Measurements from ENCODE around the gene SNX9.

Gene SNX9

GRCh38 chr6:157983406-157984119 lies 160.5 kb downstream of the SNX9 start:
- Histone ChIP-seq H4K8ac (ENCODE audit: low read depth, low read length) (no peak overlapping the region), H3K4me1 (ENCODE audit: control insufficient read depth in 2 of 2, insufficient read depth in 1 of 2, low read depth in 1 of 2, low read length in 2 of 2) (peaks cover 4 to 12% of the 10 kb centered on the region in 2 donors), H2BK15ac (ENCODE audit: low read length) (no peak overlapping the region), H2BK12ac (ENCODE audit: low read length) (no peak overlapping the region), H2AFZ (ENCODE audit: low read length) (no peak overlapping the region), H2BK120ac (ENCODE audit: low read depth, low read length) (no peak overlapping the region), H3K23ac (ENCODE audit: low read depth, low read length, poor library complexity) (no peak overlapping the region), H3K4me3 (ENCODE audit: low read length in 2 of 2) (no peak overlapping the region), H3K27me3 (ENCODE audit: control insufficient read depth in 3 of 3, insufficient read depth in 3 of 3, low read depth in 1 of 3, low read length in 3 of 3) (peaks cover 0 to 6% (median 3%) of the 10 kb centered on the region in 3 experiments), H3K79me1 (ENCODE audit: low read depth, low read length) (no peaks in the 10 kb centered on the region), H2AK5ac (ENCODE audit: low read depth, low read length) (no peak overlapping the region), H3K9ac (ENCODE audit: low read depth, low read length, poor library complexity) (no peak overlapping the region), H3K4ac (ENCODE audit: low read length) (no peak overlapping the region), H3K27ac (replicated peaks; ENCODE audit: low read length) (no peak overlapping the region), H3K9me3 (replicated peaks in 1 of 2; ENCODE audit: control insufficient read depth in 2 of 2, insufficient read depth in 1 of 2, low read depth in 1 of 2, low read length in 2 of 2) (peaks cover 0 to under 1% of the 10 kb centered on the region in 2 donors), H3K18ac (ENCODE audit: low read length) (no peak overlapping the region), H3K36me3 (replicated peaks in 1 of 2; ENCODE audit: control insufficient read depth in 2 of 2, insufficient read depth in 2 of 2, low read length in 2 of 2) (no peaks in the 10 kb centered on the region), H2BK5ac (ENCODE audit: low read length) (no peak overlapping the region), H3K14ac (ENCODE audit: low read length) (no peak overlapping the region), H4K91ac (ENCODE audit: low read depth, low read length, poor library complexity) (no peak overlapping the region), H3K4me2 (ENCODE audit: insufficient read depth, low read length, poor library complexity, severe bottlenecking) (no peak overlapping the region)
- DNase-seq (ENCODE audit: low spot score) = no peak
- no CpG with 5 or more reads among the region's 9 CpGs for WGBS, 2 donors (ENCODE audit: extremely low coverage in 2 of 2, insufficient read length in 2 of 2, insufficient replicate concordance in 1 of 2)

DNA sequence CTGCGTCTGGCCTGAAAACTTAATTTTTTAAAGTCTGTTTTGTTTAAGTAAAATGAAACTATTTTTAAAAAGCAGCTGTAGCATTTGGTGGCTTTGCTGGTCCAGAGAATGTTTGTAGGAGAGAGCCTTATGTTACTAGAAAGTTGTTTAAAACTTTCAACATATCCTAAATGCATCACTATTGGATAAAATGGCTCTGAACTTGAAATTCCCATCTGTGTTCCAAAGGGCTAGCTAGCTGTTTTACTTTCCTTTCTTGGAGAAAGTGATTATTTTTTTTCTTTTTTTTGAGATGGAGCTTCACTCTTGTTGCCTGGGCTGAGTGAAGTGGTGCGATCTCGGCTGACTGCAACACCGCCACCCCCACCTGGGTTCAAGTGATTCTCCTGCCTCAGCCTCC lies 161.1 kb downstream of the SNX9 start:
- no peak overlapping the region for H2BK12ac ChIP-seq (ENCODE audit: low read length)
- no peaks in the 10 kb centered on the region for H3K36me3 ChIP-seq (replicated peaks in 1 of 2; ENCODE audit: control insufficient read depth in 2 of 2, insufficient read depth in 2 of 2, low read length in 2 of 2)
- H2AK5ac ChIP-seq (ENCODE audit: low read depth, low read length) = no peak overlapping the region
- no peak overlapping the region for H3K4me2 ChIP-seq (ENCODE audit: insufficient read depth, low read length, poor library complexity, severe bottlenecking)
- DNase-seq (ENCODE audit: low spot score) = no peak
- no peak overlapping the region for H2BK5ac ChIP-seq (ENCODE audit: low read length)
- no peak overlapping the region for H3K23ac ChIP-seq (ENCODE audit: low read depth, low read length, poor library complexity)
- H3K4me1 ChIP-seq (ENCODE audit: control insufficient read depth in 2 of 2, insufficient read depth in 1 of 2, low read depth in 1 of 2, low read length in 2 of 2) = peaks cover 4 to 12% of the 10 kb centered on the region in 2 donors
- H3K27me3 ChIP-seq (ENCODE audit: control insufficient read depth in 3 of 3, insufficient read depth in 3 of 3, low read depth in 1 of 3, low read length in 3 of 3) = peaks cover 0 to 6% (median 3%) of the 10 kb centered on the region in 3 experiments
- H3K18ac ChIP-seq (ENCODE audit: low read length) = no peak overlapping the region
- no peak overlapping the region for H3K9ac ChIP-seq (ENCODE audit: low read depth, low read length, poor library complexity)
- H3K9me3 ChIP-seq (replicated peaks in 1 of 2; ENCODE audit: control insufficient read depth in 2 of 2, insufficient read depth in 1 of 2, low read depth in 1 of 2, low read length in 2 of 2) = no peaks in the 10 kb centered on the region
- no peaks in the 10 kb centered on the region for H3K79me1 ChIP-seq (ENCODE audit: low read depth, low read length)
- H3K14ac ChIP-seq (ENCODE audit: low read length) = no peak overlapping the region
- WGBS, 2 donors (ENCODE audit: extremely low coverage in 2 of 2, insufficient read length in 2 of 2, insufficient replicate concordance in 1 of 2) = no CpG with 5 or more reads among the region's 4 CpGs
- no peak overlapping the region for H3K4ac ChIP-seq (ENCODE audit: low read length)
- H4K8ac ChIP-seq (ENCODE audit: low read depth, low read length) = no peak overlapping the region
- no peak overlapping the region for H2BK120ac ChIP-seq (ENCODE audit: low read depth, low read length)
- H3K4me3 ChIP-seq (ENCODE audit: low read length in 2 of 2) = no peak overlapping the region
- no peak overlapping the region for H4K91ac ChIP-seq (ENCODE audit: low read depth, low read length, poor library complexity)
- H3K27ac ChIP-seq (replicated peaks; ENCODE audit: low read length) = no peak overlapping the region
- no peak overlapping the region for H2BK15ac ChIP-seq (ENCODE audit: low read length)
- no peak overlapping the region for H2AFZ ChIP-seq (ENCODE audit: low read length)

DNA sequence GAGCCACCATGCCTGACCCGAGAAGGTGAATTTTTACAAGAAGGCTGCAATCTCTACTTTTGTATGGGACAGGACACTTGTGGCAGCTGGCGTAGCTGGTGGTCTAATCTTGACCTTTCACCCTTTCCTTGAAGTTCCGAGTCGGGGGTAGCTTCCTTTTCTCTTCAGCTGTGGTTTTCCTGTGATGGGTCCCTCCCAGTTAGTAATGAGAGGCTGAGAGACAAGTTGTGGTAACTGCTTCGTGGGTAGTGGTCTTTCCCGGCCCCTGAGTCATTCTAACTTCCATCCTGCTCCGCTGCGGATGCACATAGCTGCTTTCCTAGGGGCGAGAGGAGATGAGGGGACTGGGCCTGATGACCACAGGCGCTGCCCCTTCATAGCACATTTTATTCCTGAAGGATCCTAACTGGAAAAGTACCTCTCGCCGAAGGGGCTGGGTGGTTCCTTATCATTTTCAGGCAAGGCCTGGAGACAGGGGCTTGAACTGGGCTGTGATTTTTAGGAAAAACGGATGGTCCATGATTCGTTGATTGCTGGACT lies 161.7 kb downstream of the SNX9 start:
- H3K27me3 ChIP-seq (ENCODE audit: control insufficient read depth in 3 of 3, insufficient read depth in 3 of 3, low read depth in 1 of 3, low read length in 3 of 3) = peaks cover 0 to 4% (median 3%) of the 10 kb centered on the region in 3 experiments
- H3K4me2 ChIP-seq (ENCODE audit: insufficient read depth, low read length, poor library complexity, severe bottlenecking) = no peak overlapping the region
- no peak overlapping the region for H2AFZ ChIP-seq (ENCODE audit: low read length)
- no CpG with 5 or more reads among the region's 14 CpGs for WGBS, 2 donors (ENCODE audit: extremely low coverage in 2 of 2, insufficient read length in 2 of 2, insufficient replicate concordance in 1 of 2)
- no peak overlapping the region for H4K8ac ChIP-seq (ENCODE audit: low read depth, low read length)
- H4K91ac ChIP-seq (ENCODE audit: low read depth, low read length, poor library complexity) = no peak overlapping the region
- no peak overlapping the region for H2BK12ac ChIP-seq (ENCODE audit: low read length)
- no peak overlapping the region for H3K27ac ChIP-seq (replicated peaks; ENCODE audit: low read length)
- H2BK5ac ChIP-seq (ENCODE audit: low read length) = no peak overlapping the region
- H3K14ac ChIP-seq (ENCODE audit: low read length) = no peak overlapping the region
- H3K4ac ChIP-seq (ENCODE audit: low read length) = no peak overlapping the region
- no peak overlapping the region for H3K9ac ChIP-seq (ENCODE audit: low read depth, low read length, poor library complexity)
- H2AK5ac ChIP-seq (ENCODE audit: low read depth, low read length) = no peak overlapping the region
- DNase-seq (ENCODE audit: low spot score) = no peak
- H3K4me1 ChIP-seq (ENCODE audit: control insufficient read depth in 2 of 2, insufficient read depth in 1 of 2, low read depth in 1 of 2, low read length in 2 of 2) = peaks cover 7 to 12% of the 10 kb centered on the region in 2 donors
- H2BK15ac ChIP-seq (ENCODE audit: low read length) = no peak overlapping the region
- H3K4me3 ChIP-seq (ENCODE audit: low read length in 2 of 2) = no peak overlapping the region
- no peaks in the 10 kb centered on the region for H3K9me3 ChIP-seq (replicated peaks in 1 of 2; ENCODE audit: control insufficient read depth in 2 of 2, insufficient read depth in 1 of 2, low read depth in 1 of 2, low read length in 2 of 2)
- H3K79me1 ChIP-seq (ENCODE audit: low read depth, low read length) = no peaks in the 10 kb centered on the region
- H3K23ac ChIP-seq (ENCODE audit: low read depth, low read length, poor library complexity) = no peak overlapping the region
- H3K36me3 ChIP-seq (replicated peaks in 1 of 2; ENCODE audit: control insufficient read depth in 2 of 2, insufficient read depth in 2 of 2, low read length in 2 of 2) = no peaks in the 10 kb centered on the region
- H2BK120ac ChIP-seq (ENCODE audit: low read depth, low read length) = no peak overlapping the region
- no peak overlapping the region for H3K18ac ChIP-seq (ENCODE audit: low read length)

DNA sequence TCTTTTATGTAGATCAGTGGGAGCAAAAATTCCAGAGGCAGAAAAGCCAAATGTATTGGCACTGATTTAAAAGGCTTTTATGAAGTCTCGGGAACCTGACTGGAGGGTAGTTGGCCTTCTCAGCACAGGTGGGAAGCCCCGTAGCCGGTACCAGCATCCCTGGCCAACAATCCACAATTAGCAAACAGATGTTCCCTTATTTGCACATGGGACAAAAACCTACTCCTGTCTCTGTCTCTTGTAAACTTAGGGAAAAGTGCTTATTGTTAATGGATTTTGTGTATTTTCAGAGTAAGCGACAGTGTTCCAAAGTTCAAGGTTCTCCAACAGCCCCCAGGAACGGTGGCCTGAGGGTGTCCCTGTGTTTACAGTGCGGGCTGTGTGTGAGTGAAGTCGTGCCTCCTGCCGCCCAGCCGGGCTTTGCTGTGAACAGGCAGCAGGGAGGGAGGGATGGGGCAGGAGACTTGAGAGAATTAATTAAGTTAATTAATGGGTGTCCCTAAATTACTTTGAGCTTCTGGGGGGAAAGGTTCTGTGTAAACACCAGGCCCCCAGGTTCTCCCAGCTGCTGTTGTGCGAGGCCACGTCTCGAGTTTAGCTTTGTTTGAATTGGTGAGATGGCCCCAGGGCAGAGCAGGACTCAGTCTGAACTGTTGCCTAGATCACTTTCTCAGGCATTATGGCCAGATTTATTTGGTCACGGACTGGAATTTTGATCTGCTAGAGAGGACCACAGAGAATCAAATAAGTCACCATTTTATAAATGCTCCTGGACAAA lies 162.5 kb downstream of the SNX9 start:
- H3K14ac ChIP-seq (ENCODE audit: low read length) = no peak overlapping the region
- H3K23ac ChIP-seq (ENCODE audit: low read depth, low read length, poor library complexity) = no peak overlapping the region
- H2BK15ac ChIP-seq (ENCODE audit: low read length) = no peak overlapping the region
- peaks cover 8 to 12% of the 10 kb centered on the region in 2 donors for H3K4me1 ChIP-seq (ENCODE audit: control insufficient read depth in 2 of 2, insufficient read depth in 1 of 2, low read depth in 1 of 2, low read length in 2 of 2)
- H3K9me3 ChIP-seq (replicated peaks in 1 of 2; ENCODE audit: control insufficient read depth in 2 of 2, insufficient read depth in 1 of 2, low read depth in 1 of 2, low read length in 2 of 2) = no peaks in the 10 kb centered on the region
- H3K9ac ChIP-seq (ENCODE audit: low read depth, low read length, poor library complexity) = no peak overlapping the region
- no peak overlapping the region for H2BK12ac ChIP-seq (ENCODE audit: low read length)
- no peak for DNase-seq (ENCODE audit: low spot score)
- H3K36me3 ChIP-seq (replicated peaks in 1 of 2; ENCODE audit: control insufficient read depth in 2 of 2, insufficient read depth in 2 of 2, low read length in 2 of 2) = no peaks in the 10 kb centered on the region
- no peak overlapping the region for H2AK5ac ChIP-seq (ENCODE audit: low read depth, low read length)
- no peak overlapping the region for H3K4me2 ChIP-seq (ENCODE audit: insufficient read depth, low read length, poor library complexity, severe bottlenecking)
- H4K91ac ChIP-seq (ENCODE audit: low read depth, low read length, poor library complexity) = no peak overlapping the region
- H3K4me3 ChIP-seq (ENCODE audit: low read length in 2 of 2) = no peak overlapping the region
- H3K18ac ChIP-seq (ENCODE audit: low read length) = no peak overlapping the region
- H2AFZ ChIP-seq (ENCODE audit: low read length) = no peak overlapping the region
- peaks cover 0 to 4% (median under 1%) of the 10 kb centered on the region in 3 experiments for H3K27me3 ChIP-seq (ENCODE audit: control insufficient read depth in 3 of 3, insufficient read depth in 3 of 3, low read depth in 1 of 3, low read length in 3 of 3)
- no peak overlapping the region for H4K8ac ChIP-seq (ENCODE audit: low read depth, low read length)
- WGBS, 2 donors (ENCODE audit: extremely low coverage in 2 of 2, insufficient read length in 2 of 2, insufficient replicate concordance in 1 of 2) = no CpG with 5 or more reads among the region's 13 CpGs
- H2BK120ac ChIP-seq (ENCODE audit: low read depth, low read length) = no peak overlapping the region
- no peaks in the 10 kb centered on the region for H3K79me1 ChIP-seq (ENCODE audit: low read depth, low read length)
- no peak overlapping the region for H3K4ac ChIP-seq (ENCODE audit: low read length)
- H3K27ac ChIP-seq (replicated peaks; ENCODE audit: low read length) = no peak overlapping the region
- no peak overlapping the region for H2BK5ac ChIP-seq (ENCODE audit: low read length)

Data from neuronal stem cell (in vitro differentiated cells).